HFF-Myc (cell line): ENCODE data around the gene HLF.

Experiments used
- DNase-seq: peaks from one replicate; pipeline ENCODE4 v3.0.0-alpha.2; 2011; ENCODE audit warnings: low read depth; ENCODE audit errors: extremely low read depth
- H3K4me3 ChIP-seq: replicated peaks from 2 replicates; pipeline ENCODE4 v1.5.1; 2011; ENCODE audit warnings: low read depth, mild to moderate bottlenecking, control low read depth, low read length
- CTCF ChIP-seq: IDR thresholded peaks from 2 replicates; pipeline ENCODE4 v1.5.1; 2012; ENCODE audit warnings: mild to moderate bottlenecking, low read depth, low read length, control low read depth; ENCODE audit errors: missing control alignments

The HLF gene

GRCh38 chr17:55305321-55306087 lies 40.7 kb downstream of the HLF start:
- no peak for DNase-seq

DNA sequence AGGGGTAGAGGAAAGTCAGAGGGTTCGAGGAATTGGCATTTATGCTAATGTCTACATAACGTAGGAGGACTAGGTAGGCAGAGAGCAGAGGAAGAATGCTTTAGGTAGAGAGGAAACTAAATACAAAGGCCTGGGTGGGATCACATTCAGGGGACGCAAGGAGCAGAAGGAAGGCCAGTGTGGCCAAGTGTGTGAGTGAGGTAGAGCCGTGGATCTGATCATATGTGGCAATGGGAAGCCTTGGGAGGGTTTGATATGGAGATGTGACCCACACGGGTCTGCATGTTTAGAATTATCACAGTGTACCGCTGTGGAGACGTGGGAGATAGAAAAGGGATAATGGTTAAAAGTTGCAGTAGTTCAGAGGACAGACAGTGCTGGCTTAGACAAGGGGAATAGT lies 43.1 kb downstream of the HLF start:
- TF ChIP-seq CTCF, result no peak

More at GRCh38 chr17:55305321-55306087, 40.7 kb downstream of the HLF start:
- H3K4me3 ChIP-seq, result no peak overlapping the region
- no peak for TF ChIP-seq CTCF

GRCh38 chr17:55308613-55309391 lies 44.0 kb downstream of the HLF start:
- TF ChIP-seq CTCF, result no peak
- no peak for DNase-seq
- no peak overlapping the region for H3K4me3 ChIP-seq

More for the DNA sequence above, 43.1 kb downstream of the HLF start:
- no peak for DNase-seq
- no peak overlapping the region for H3K4me3 ChIP-seq

DNA sequence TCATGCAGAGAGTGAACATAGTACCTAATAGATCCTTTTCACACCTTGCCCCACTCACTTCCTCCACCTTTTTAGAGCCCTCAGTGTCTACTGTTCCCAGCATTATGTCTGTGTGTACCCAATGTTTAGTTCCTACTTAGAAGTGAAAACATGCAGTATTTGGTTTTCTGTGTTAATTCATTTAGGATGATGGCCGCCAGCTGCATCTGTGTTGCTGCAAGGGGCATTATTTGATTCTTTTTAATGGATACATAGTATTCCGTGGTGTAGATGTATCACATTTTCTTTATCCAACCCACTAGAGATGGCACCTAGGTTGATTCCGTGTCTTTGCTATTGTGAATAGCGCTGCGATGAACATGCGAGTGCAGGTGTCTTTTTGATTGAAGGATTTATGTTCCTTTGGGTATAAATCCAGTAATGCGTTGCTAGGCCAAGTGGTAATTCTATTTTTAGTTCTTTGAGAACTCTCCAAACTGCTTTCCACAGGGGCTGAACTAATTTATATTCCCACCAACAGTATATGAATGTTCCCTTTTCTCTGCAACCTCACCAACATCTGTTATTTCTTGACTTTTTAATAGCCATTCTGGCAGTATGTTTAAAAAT lies 47.1 kb downstream of the HLF start:
- no peak overlapping the region for H3K4me3 ChIP-seq
- no peak for DNase-seq

GRCh38 chr17:55312852-55313251 lies 48.1 kb downstream of the HLF start:
- TF ChIP-seq CTCF, result no peak
- DNase-seq, result no peak
- H3K4me3 ChIP-seq, result no peak overlapping the region

More for the DNA sequence above, 47.1 kb downstream of the HLF start:
- no peak for TF ChIP-seq CTCF

DNA sequence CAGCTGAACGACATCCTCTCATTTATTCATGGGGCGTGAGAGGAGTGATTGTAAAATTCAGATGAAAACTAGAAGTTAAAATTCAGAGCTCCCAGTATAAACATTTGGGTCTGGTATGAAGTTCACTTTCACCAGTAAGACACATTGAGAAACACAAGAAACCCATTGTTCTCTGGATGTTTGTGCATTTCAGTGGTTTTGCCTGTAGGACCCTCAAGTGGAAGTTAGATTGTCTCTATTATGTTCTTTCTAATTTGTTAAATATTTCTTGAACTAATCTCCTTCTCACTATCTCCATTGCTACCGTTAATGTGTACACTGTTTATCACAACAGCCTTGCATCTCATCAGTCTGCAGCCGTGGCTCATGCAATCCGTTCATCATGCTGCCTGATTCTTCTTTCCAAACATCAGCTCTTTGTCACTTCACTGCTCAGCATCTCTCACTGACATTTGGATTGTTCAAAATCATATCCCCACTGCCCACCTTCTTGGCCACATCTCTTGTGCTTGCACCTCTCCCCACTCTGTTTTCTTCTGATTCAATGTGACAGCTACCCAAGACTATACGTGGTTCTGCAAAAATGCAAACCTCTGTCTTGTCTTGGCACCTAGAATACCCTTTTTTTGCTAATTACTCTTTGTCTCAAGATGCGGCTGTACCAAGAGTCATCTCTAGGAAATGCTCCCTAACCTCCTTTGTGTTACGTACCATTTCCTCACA lies 49.5 kb downstream of the HLF start:
- DNase-seq, result no peak
- no peak for TF ChIP-seq CTCF
- H3K4me3 ChIP-seq, result no peak overlapping the region
